HG03565 (cell line): ENCODE data around the gene TRIM75.
"Not testable (repeated sequence)": the region's sequence is repeated elsewhere in the genome, so short reads cannot be mapped to it uniquely, and the experiment has no call there.

Experiments used
- ATAC-seq: cut with Tn5 transposase; IDR thresholded peaks from one replicate; pipeline ENCODE4 v1.9.1; 2021; ENCODE audit warnings: mild to moderate bottlenecking, moderate library complexity; ENCODE audit not compliant: unreplicated experiment

Gene TRIM75

GRCh38 chr4:165053645-165054044, at the start of gene TRIM75:
TRIM75 (plus strand) TSS chr4:165053866; CDS start chr4:165059148, 5,282 bp downstream.
- no peak for ATAC-seq

GRCh38 chr4:165005352-165005925, 48.2 kb upstream of the TRIM75 start:
- ATAC-seq, result no peak

GRCh38 chr4:165006456-165006855, 47.2 kb upstream of the TRIM75 start:
- ATAC-seq, result no peak

GRCh38 chr4:165006886-165007285, 46.8 kb upstream of the TRIM75 start:
- ATAC-seq, result no peak

- ATAC-seq, result peak; percentile 82
These were observed 44.0 kb upstream of the TRIM75 start for GRCh38 chr4:165009493-165010227.

GRCh38 chr4:165010487-165010886, 43.2 kb upstream of the TRIM75 start:
- ATAC-seq, result no peak

- no peak for ATAC-seq
These were observed 42.7 kb upstream of the TRIM75 start for GRCh38 chr4:165010991-165011390.

GRCh38 chr4:165011403-165011802, 42.3 kb upstream of the TRIM75 start:
- no peak for ATAC-seq

GRCh38 chr4:165013691-165014090, 40.0 kb upstream of the TRIM75 start:
- no peak for ATAC-seq

GRCh38 chr4:165016971-165017370, 36.7 kb upstream of the TRIM75 start:
- no peak for ATAC-seq

- ATAC-seq, result not testable (repeated sequence)
These were observed 33.7 kb upstream of the TRIM75 start for GRCh38 chr4:165019995-165020394.

- not testable (repeated sequence) for ATAC-seq
These were observed 27.9 kb upstream of the TRIM75 start for GRCh38 chr4:165025782-165026181.

GRCh38 chr4:165027762-165028402, 25.8 kb upstream of the TRIM75 start:
- ATAC-seq, result no peak

- no peak for ATAC-seq
These were observed 22.0 kb upstream of the TRIM75 start, which contains the start of gene TRIM60 for GRCh38 chr4:165031436-165032211. TRIM60 (plus strand) TSS chr4:165031999; CDS start chr4:165040073, 8,074 bp downstream.

- ATAC-seq, result no peak
These were observed 5.5 kb upstream of the TRIM75 start for GRCh38 chr4:165048170-165048569.

GRCh38 chr4:165052627-165053026, 1.0 kb upstream of the TRIM75 start:
- ATAC-seq, result no peak

GRCh38 chr4:165055601-165056000, 1.9 kb downstream of the TRIM75 start:
- ATAC-seq, result no peak

GRCh38 chr4:165058666-165059065, 5.0 kb downstream of the TRIM75 start:
- no peak for ATAC-seq

GRCh38 chr4:165059386-165059785, 5.7 kb downstream of the TRIM75 start:
- ATAC-seq, result no peak

- ATAC-seq, result no peak
These were observed 7.3 kb downstream of the TRIM75 start for GRCh38 chr4:165060938-165061337.

- no peak for ATAC-seq
These were observed 16.9 kb downstream of the TRIM75 start for GRCh38 chr4:165070560-165070959.
